ENCODE measurements around the gene PPP6R3.
A peak's percentile ranks its signal among the peaks of the same experiment; 100 is the strongest.
"Not testable (repeated sequence)": the region's sequence is repeated elsewhere in the genome, so short reads cannot be mapped to it uniquely, and the experiment has no call there.

Gene PPP6R3

DNA sequence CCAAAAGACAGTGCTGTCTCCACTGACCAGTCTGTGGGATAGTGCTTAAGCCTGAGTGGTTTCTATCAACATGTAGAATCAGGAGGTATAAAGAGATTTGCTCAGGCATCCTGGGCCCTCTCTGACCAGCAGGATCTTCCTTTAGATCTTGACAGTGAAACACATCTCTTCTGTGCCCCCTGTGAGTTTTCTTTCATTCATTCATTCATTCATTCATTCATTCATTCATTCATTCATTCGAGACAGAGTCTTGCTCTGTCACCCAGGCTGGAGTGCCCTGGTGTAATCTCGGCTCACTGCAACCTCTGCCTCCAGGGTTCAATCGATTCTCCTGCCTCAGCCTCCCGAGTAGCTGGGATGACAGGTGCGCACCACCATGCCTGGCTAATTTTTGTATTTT lies 26.4 kb upstream of the PPP6R3 start:
- not testable (repeated sequence) for DNase-seq (ENCODE audit: low read depth, low spot score)

DNA sequence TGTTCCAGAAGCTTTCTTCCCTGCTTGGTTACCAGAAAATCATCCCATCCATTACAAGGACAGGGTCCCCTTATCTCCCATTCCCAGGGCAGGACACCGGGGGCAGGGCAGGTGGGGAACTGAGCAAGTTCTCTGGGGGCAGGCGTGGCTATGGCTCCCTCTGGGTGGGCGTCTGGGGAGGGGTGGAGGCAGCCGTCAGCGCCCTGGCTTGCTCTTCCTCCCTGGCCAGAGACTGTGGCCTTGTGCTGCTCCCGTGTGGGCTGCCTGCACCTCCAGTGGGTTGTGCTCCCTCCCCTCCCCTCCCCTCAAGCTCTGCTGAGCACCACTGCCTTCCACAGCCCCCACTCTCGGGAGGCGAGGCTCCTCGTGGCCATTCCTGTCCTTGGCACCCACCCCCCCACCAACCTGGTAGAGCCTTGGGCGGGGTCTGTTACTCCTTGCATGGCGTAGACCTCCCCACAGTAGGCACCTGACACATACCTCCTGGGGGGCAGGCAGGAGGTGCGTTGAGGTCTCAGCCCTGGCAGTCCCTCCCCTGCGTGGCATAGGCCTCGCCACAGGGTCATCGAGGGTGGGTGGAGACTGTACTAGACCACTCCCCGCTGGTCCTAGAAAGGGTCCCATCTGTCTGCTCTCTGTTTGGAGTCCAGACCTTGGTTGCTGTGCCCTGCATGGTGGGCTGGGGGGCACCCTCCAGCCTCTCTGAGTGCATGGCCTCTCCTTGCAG lies 24.2 kb upstream of the PPP6R3 start:
- no peak for DNase-seq (ENCODE audit: low read depth, low spot score)

DNA sequence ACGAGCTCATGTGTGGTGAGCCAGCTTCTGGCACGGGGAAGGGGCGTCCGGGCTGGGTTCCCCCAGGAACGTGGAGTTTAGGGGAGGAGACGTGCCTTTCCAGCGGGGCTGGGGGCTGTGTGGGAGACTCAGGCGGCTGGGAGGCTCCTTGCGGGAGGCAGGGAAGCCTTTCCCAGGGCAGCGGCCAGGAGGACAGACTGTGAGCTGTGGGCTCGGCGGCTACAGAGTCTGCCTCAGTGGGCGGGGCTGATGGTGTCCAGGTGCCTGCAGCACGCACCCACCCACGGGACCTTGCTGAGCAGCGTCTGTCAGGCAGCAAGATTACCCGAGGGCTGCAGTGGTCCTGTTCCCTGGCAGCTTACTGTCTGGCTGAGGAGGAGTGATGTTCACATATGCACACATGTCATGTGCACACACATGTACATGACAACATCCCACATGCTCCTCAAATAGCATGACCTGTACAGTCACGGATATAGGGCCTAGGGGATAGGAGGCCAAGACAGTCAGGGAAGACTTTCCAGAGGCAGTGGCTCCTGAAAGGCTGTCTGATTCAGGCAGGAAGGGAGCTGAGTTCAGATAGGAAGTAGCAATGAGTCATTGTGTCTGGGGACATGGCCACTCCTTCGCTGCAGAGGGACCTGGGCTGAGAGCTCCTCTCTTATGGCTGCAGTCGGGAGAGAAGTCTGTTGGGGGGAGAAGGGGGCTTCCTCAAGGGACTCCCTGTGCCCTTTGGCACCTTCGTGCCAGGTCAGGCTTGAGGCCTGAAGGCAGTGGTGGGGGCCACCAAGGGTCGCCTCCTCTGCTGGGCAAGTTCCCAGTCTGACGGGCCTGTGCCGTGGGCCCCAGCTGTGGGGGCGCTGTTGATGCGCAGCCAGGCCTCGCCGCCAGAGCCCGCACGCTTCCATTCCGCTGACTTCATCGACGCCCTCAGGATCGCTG lies 23.3 kb upstream of the PPP6R3 start:
- DNase-seq (ENCODE audit: low read depth, low spot score) = peak; percentile 50

DNA sequence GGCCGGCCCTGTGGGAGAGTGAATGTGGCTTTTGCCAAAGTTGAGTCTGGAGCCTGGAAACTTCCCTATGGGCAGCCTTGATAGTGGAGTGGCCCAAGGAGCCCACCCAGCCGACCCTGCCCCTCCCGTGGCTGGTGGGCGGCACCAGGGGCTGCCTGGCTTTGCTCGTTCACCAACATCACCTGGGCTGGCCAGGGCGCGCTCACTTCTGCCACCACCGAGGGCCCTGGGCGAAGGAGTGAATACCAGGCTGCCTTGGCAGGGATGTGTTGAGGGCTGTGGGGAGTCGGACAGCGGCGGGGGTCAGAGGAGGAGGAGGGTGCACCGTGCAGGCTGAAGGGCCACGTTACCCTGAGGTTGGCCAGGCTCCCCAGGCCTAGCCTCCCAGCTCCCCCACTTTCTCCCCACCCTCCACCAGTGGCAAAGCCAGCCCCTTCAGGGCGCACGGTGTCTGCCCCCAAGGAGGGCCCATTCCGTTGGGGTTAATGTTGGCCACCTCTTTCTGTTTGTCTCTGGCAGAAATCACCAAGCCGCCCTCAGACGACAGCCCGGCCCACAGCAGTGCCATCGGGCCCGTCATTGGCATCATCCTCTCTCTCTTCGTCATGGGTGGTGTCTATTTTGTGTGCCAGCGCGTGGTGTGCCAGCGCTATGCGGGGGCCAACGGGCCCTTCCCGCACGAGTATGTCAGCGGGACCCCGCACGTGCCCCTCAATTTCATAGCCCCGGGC lies 22.5 kb upstream of the PPP6R3 start:
- DNase-seq (ENCODE audit: low read depth, low spot score) = no peak

DNA sequence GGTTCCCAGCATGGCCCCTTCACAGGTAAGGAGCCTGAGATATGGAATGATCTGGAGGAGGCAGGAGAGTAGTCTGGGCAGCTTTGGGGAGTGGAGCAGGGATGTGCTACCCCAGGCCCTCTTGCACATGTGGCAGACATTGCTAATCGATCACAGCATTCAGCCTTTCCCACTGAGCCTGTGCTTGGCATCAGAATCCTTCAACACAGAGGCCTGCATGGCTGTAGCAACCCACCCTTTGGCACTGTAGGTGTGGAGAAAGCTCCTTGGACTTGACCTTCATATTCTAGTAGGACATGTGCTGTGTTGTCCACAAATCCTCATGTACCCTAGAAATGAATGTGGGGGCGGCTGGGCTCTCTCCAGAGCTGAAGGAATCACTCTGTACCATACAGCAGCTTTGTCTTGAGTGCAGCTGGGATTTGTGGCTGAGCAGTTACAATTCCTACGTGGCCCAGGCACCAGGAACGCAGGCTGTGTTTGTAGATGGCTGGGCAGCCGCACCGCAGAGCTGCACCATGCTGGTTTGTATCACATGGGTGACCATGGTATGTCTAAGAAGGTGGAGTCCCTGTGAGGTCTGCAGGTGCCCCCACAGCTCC lies 21.8 kb upstream of the PPP6R3 start:
- no peak for DNase-seq (ENCODE audit: low read depth, low spot score)

DNA sequence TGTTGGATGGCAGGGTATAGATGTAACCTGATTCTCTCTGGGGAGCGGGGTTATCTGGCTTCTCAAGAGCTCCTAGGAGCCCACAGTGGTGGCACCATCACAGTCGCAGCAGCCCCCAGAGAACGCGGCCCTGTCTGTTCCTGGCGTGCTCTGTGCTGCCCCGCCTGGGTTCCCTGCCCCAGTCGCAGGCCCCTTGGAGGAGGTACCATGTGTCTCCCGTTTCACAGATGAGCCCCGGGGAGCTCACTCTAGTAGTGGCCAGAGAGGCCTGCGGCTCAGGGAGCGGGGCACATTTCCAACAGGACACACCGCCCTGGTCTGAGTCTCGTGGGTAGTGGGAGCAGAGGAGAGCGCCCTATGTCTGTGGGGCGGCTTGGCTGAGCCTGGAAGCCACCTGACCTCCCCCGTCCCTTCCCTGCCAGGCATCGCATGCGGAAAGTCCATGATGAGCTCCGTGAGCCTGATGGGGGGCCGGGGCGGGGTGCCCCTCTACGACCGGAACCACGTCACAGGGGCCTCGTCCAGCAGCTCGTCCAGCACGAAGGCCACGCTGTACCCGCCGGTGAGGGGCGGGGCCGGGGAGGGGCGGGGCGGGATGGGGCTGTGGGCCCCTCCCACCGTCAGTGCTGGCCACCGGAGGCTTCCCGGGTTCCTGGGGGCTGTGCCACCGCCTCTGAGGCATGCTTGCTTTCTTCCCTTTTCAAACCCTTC lies 21.0 kb upstream of the PPP6R3 start:
- DNase-seq (ENCODE audit: low read depth, low spot score) = no peak

DNA sequence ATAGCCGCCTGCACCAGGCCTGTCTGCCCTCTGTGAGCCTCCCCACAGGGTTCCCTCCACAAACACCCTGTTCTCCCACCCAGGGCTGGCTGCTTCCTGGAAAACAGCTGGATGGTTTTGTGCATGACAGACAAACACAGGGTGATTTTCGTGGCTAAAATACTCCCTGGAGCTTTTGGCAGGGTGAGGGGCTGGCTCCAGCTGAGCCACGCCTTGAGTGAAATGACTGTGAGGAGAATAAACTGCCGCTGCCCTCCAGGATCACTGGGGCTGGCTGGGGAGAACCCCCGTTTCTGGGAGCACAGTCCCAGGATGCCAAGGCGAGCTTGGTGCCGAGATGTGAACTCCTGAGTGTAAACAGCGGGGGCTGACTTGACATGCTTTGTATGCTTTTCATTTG lies 20.3 kb upstream of the PPP6R3 start:
- DNase-seq (ENCODE audit: low read depth, low spot score) = no peak

DNA sequence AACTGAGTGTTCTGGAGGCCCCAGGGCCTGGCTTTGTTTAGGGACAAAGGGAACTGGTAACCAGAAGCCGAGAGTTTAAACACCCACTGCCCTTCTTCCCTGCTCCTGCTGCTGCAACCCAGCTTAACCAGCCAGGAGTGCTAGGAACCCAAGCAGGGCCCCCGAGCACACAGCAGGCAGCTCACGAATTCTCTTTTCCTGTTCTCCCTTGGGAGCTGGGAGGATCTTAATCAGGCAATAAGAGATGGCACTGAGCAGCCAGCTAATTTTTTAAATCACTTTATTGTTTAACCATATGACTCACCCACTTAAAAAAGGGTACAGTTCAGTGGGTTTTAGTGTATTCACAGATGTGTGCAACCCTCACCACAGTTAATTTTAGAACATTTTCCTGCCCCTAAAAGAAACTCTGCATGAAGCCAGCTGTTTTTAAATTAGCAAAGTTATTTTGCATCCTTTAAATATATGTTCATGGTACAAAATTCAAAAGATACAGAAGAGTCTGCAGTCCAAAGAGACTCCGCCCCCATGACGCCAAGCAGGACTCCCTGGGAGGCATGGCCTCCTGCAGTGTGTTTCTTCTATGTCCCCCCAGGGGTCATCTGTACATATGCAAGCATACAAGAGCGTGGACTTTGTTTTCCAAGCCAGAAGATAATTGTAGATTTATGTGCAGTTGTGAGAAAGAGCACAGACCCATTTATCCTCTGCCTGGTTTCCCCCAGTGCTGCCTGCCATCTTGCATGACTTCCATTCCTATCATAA lies 18.9 kb upstream of the PPP6R3 start:
- no peak for DNase-seq (ENCODE audit: low read depth, low spot score)

DNA sequence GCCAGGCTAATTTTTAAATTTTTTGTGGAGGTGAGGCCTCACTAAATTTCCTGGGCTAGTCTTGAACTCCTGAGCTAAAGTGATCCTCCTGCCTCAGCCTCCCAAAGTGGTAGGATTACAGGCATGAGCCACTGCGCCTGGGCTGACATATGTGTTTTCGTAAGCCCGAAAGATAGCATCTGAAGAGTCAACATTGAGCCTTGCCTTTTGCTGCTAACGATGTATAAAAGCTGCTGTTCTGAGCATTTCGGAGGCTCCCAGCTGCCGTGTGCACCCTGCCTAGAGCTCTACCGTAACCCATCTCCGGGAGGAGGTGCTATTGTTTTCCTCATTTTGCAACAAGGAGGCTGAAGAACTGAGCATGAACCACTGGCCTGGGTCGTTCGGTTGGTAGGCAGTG lies 18.1 kb upstream of the PPP6R3 start:
- DNase-seq (ENCODE audit: low read depth, low spot score) = no peak

DNA sequence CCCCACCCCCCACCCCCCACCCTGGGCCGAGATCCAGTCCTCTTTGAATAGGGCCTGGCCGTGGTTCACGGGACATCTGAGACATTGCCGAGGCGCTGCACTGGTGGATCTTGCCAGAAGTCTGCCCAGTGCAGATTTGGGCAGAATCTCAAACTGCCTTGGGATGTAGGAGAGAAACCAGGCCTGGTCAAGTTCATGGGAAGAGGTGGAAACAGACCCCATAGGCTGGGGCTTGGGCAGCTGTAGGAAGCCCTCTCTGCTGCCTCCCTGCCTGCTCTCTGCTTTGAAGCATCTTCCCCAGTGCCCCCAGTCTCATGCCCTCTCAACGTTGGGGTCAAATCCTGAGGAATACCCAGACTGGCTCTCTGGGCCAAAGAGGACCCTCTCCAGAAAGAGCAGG lies 16.0 kb upstream of the PPP6R3 start:
- no peak for DNase-seq (ENCODE audit: low read depth, low spot score)

DNA sequence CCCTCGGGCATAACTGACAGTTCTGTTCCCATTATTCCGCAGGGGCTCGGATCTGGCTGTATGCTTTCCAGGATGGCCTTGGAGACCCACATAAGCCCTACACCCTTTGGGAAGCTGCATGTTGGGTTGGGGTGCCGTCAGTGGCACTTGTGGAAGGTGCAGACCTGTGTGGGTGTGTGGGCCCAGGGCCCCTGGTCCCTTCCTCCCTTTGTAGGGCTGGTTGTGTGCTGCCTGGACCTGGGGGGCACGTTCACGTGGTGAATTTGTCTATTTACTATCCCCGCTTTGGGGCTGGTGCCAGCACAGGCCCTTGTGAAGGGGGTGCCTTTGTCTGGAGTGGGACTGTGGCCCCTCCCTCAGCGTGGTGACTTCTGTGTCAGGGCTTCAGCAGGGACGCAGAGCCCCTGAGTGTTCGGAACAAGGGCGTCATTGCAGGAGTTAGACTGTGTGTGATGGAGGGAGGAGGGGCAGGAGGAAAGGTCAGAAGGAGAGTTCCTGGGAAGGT lies 15.0 kb upstream of the PPP6R3 start:
- DNase-seq (ENCODE audit: low read depth, low spot score) = no peak

DNA sequence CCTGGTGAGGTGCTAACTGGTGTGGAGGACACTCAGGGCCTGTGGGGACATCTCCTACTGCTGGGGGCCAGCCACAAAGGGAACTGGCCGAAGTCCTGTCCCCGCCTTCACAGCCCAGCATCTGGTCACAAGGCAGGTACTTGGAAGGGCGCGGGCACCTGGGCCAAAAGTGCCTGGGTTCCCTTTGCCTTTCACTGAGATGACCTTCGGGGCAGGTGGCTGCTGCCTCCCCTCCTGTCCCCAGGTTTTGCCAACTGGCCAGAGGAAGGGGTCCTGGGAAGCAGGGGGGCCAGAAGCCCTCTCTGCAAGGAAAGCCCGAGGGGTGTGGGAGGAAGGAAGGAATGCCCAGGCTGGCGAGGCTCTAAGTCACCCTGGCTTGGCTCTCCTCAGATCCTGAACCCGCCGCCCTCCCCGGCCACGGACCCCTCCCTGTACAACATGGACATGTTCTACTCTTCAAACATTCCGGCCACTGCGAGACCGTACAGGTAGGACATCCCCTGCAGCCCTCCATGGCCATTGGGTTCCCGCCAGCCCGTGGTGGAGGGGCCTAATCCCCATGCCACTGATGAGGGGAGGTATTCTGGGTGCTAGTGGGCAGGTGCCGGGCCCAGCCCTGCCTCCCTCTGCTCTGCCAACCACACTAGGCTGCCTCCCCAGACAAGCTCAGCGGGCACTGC lies 14.4 kb upstream of the PPP6R3 start:
- no peak for DNase-seq (ENCODE audit: low read depth, low spot score)

DNA sequence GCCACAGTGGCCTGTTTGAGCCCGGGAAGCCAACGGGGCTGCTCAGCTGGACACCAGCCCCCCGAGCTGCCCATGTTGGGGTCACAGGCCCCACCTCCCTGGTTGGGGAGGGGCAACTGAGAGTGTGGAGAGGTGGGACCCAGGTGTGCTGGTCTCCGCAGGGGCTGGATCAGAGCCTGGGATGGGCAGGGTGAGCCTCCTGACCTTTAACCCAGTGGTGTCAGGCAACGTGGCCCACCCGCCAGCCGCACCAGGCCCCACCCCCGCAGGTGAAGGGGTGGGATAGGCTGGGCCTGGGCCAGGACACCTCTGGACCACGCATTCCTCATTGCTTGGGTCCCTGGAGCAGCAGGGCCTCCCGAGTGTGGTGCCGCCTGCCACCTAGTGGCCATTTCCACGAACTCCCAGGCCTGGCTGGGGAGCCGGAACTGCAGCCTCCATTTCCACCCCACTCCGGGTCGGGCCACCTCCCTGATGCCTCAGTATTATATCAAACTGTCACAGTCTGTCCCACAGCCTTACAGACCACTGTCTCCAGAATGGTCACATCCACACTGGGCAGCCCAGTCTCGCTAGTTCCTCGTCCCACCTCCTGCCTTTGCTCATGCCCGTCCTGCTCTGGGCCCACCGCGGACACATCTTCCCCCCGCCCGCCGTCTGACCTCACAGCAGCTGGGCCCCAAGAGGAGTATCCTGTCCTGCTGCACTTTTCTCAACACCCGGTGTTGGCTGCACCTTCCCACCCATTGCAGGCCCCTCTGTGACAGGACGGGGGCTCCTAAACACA lies 13.3 kb upstream of the PPP6R3 start:
- peak; percentile 85 for DNase-seq (ENCODE audit: low read depth, low spot score)

DNA sequence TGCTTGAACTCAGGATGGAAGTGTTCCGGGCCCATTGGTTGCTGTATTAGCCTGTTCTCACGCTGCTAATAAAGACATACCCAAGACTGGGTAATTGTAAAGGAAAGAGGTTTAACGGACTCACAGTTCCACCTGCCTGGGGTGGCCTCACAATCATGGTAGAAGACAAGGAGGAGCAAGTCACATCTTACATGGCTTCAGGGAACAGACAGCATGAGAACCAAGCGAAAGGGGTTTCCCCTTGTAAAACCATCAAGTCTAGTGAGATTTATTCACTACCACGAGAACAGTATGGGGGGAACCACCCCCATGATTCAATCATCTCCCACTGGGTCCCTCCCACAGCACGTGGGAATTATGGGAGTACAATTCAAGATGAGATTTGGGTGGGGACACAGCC lies 12.6 kb upstream of the PPP6R3 start:
- not testable (repeated sequence) for DNase-seq (ENCODE audit: low read depth, low spot score)

DNA sequence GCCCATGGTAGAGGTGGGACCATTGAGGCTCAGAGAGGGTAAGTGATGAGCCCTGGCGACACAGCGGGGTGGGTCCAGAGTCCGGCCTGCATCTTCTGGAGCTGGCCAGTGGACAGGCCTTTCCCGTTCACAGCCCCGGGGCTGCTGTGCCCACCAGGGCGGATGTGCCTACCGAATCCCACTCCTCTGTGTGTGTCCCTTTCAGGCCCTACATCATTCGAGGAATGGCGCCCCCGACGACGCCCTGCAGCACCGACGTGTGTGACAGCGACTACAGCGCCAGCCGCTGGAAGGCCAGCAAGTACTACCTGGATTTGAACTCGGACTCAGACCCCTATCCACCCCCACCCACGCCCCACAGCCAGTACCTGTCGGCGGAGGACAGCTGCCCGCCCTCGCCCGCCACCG lies 11.9 kb upstream of the PPP6R3 start:
- no peak for DNase-seq (ENCODE audit: low read depth, low spot score)

DNA sequence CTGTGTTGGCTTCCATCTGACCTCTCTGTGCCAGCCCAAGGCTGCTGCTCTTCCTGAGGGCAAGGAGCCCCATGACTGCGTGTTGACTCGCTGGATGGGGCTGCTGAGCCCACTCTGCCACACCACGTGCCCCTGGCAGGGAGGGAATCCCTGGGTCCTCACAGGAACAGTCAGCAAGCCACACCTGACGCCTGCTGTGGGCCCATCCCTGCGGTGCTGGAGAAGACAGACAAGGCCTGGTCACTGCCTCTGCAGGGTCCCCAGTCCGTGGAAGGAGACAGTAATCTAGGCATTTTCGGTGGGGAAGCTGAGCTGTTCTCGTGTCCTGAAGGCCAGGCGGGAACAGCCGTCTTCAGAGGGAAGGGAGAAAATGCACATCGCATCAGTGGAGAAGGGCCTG lies 10.6 kb upstream of the PPP6R3 start:
- DNase-seq (ENCODE audit: low read depth, low spot score) = no peak

DNA sequence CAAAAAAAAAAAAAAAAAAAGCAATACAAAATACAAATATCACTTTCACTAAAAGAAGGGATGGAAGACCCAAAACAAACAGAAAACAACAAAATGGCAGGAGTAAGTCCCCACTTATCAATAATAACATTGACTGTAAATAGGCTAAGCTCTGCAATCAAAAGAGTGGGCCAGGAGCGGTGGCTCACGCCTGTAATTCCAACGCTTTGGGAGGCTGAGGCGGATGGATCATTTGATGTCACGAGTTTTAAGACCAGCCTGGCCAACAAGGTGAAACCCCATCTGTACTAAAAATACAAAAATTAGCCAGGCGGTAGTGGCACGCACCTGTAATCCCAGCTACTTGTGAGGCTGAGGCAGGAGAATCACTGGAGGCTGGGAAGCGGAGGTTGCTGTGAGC lies 9.8 kb upstream of the PPP6R3 start:
- DNase-seq (ENCODE audit: low read depth, low spot score) = no peak

DNA sequence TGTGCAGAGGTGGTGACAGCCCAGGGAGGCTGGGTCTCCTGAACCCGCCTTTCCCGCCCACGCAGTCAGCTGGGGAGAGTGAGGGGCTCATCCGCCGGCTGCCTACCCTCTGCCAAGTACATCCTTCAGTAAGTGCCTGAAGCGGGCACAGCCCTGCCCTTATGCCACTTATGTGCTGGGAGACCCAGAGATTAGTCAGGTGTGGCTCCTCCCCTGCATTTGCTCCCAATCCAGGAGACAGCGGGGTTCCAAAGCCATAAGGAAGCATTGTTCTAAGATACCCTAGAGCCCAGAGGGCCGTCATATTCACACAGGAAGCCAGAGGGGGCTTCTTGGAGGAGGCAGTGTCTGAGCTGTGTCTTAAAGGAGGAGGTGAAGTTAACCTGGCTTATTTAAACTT lies 5.8 kb upstream of the PPP6R3 start:
- DNase-seq (ENCODE audit: low read depth, low spot score) = no peak

DNA sequence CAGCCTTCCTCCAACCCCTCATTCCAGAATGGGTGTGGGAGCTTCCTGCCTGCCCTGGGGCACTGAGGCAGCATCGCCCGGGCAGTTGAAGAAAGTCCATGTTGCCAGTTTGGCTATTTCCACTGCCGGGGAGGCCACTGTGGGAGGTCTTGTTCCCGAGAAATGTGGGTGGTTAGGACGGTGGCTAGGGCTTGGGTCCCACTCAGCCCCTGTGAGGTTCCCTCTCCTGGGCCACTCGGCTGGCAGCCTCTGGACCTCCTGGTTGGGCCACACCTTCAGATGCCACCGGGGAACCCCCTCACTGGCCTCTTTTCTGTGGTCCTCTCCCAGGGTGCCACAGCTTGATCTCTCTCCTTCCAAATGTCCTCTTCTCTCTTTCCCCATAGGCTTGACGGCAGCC lies 5.1 kb upstream of the PPP6R3 start:
- no peak for DNase-seq (ENCODE audit: low read depth, low spot score)

Data from astrocyte of the hippocampus (primary cell).